Left ventricle myocardium inferior (tissue), 1 donor: ENCODE measurements around the gene RAMP3. TPM values are rescaled to one million over a fixed set of nuclear protein-coding genes. Genes with fewer than 3 reads are reported as not detected.

Experiments
- DNase-seq: peaks from one replicate; pipeline ENCODE4 v3.0.0-alpha.2; 2020
- H3K27ac ChIP-seq: fragments of 200-600 bp; replicated peaks from 2 replicates; pipeline ENCODE4 v1.8.0; 2021
- H3K27me3 ChIP-seq: fragments of 200-600 bp; 2 replicates; pipeline ENCODE4 v1.8.0; 2021; ENCODE audit warnings: low read depth
- H3K36me3 ChIP-seq: fragments of 200-600 bp; 2 replicates; pipeline ENCODE4 v1.8.0; 2021
- H3K4me1 ChIP-seq: fragments of 200-600 bp; 2 replicates; pipeline ENCODE4 v1.8.0; 2021
- H3K4me3 ChIP-seq: fragments of 200-600 bp; 2 replicates; pipeline ENCODE4 v1.8.0; 2021; ENCODE audit warnings: mild to moderate bottlenecking, moderate library complexity
- H3K9me3 ChIP-seq: fragments of 200-600 bp; replicated peaks from 2 replicates; pipeline ENCODE4 v1.8.0; 2021
- intact Hi-C: fragments of 100-400 bp; cut with micrococcal nuclease; formaldehyde crosslinking; loops from one replicate; pipeline ENCODE4 v1.11.0; 2022
- total RNA-seq: library from RNA; stranded (reverse); fragmentation: NEBNext Ultra II Directional; extraction: Animal tissue kit (Norgen Biotek cat#: 25700); gene quantifications from one replicate; pipeline ENCODE4 v1.2.1, GENCODE V29; 2021
- TF ChIP-seq, protein P1 (sequence below): fragments of 200-600 bp; IDR thresholded peaks from 2 replicates; pipeline ENCODE4 v1.8.0; 2021; ENCODE audit warnings: antibody characterized with exemption, mild to moderate bottlenecking, borderline replicate concordance
- donor health status: DM: no; HTN: yes; CAD: no; lungs with severe emphysema.

The RAMP3 gene
- total RNA-seq, 1 donor from 2014 or later = 30.7 TPM

DNA sequence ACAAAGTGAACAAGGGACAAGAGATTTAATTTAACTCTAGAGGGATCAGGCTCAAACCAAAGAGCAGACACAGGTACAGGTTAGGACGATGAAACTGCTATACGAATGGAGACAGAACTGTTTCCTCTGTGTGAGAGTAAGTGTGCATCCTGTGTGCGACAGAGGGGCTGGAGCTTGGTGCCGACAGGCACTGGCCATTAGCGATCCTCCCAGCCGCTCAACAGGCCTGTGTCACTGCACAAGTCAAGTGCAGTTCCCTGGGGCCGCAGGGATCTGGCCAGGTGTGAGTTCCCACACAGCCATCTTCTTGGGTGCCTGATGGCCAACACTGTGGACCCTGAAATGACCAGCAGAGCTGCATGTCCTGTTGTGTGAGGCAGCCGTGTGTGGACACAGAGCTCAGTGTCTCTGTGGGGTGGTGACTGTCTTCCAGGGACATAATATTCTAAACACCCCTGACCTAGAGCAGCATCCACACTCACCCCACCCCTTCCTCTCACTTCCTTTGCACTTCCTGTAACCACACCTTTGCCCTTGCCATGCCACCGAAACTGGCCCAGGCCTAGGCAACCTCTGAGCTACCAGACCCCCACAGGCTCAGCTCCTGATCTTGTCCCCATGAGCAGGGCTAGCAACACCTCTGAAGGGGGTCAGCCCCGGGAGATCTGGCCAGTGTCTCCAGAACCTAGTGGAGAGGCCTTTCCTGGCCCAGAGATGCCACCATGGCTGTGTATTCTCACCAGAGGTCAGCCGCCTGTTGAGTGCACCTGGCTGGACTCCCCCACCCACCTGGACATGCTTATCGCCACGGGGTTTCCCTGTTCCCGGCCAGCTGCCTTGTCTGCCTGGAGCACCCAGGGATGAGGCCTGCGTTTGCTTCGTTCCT, 34.4 kb upstream of the RAMP3 start:
- TF ChIP-seq, protein P1, sequence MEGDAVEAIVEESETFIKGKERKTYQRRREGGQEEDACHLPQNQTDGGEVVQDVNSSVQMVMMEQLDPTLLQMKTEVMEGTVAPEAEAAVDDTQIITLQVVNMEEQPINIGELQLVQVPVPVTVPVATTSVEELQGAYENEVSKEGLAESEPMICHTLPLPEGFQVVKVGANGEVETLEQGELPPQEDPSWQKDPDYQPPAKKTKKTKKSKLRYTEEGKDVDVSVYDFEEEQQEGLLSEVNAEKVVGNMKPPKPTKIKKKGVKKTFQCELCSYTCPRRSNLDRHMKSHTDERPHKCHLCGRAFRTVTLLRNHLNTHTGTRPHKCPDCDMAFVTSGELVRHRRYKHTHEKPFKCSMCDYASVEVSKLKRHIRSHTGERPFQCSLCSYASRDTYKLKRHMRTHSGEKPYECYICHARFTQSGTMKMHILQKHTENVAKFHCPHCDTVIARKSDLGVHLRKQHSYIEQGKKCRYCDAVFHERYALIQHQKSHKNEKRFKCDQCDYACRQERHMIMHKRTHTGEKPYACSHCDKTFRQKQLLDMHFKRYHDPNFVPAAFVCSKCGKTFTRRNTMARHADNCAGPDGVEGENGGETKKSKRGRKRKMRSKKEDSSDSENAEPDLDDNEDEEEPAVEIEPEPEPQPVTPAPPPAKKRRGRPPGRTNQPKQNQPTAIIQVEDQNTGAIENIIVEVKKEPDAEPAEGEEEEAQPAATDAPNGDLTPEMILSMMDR = no peak
- Histone ChIP-seq H3K4me3 (no peak overlapping the region), H3K4me1 (no peaks in the 10 kb centered on the region), H3K9me3 (peaks cover 3% of the 10 kb centered on the region), H3K27me3 (no peaks in the 10 kb centered on the region), H3K36me3 (no peaks in the 10 kb centered on the region), H3K27ac (no peak overlapping the region)
- intact Hi-C loops = no loop called here
- DNase-seq = no peak

- no peaks in the 10 kb centered on the region for H3K27me3 ChIP-seq
- H3K36me3 ChIP-seq = no peaks in the 10 kb centered on the region
- intact Hi-C loops = no loop called here
- H3K4me1 ChIP-seq = no peaks in the 10 kb centered on the region
- no peak overlapping the region for H3K4me3 ChIP-seq
- H3K27ac ChIP-seq = no peak overlapping the region
- TF ChIP-seq, protein P1 = no peak
- no peak for DNase-seq
- H3K9me3 ChIP-seq = peaks cover 3% of the 10 kb centered on the region
Observed at GRCh38 chr7:45123913-45124710, 33.5 kb upstream of the RAMP3 start.

- no peak overlapping the region for H3K27ac ChIP-seq
- intact Hi-C loops = no loop called here
- H3K36me3 ChIP-seq = no peaks in the 10 kb centered on the region
- H3K4me3 ChIP-seq = no peak overlapping the region
- DNase-seq = no peak
- H3K27me3 ChIP-seq = no peaks in the 10 kb centered on the region
- no peaks in the 10 kb centered on the region for H3K4me1 ChIP-seq
- TF ChIP-seq, protein P1 = no peak
- peaks cover 3% of the 10 kb centered on the region for H3K9me3 ChIP-seq
Observed at GRCh38 chr7:45125193-45125904, 32.2 kb upstream of the RAMP3 start.

DNA sequence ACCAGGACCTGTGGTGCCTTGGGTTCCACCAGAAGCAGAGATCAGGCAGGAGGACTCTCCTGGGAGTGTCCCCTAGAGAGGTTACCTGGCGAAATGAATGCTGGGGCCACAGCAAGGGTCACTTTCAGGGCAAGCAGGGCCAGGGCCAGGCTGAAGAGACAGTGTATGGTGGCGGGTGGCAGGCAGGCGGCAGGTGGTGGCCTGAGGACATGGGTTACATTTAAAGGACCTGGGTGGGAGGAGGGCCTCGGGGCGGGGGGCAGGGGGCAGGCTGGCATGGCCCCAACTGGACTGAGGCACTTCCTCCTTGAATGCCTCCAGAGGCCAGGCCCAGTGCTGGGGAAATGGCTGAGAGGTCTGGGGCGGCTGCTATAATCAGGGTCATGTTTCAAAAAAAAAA, 31.4 kb upstream of the RAMP3 start:
- H3K4me3 ChIP-seq = no peak overlapping the region
- DNase-seq = no peak
- H3K4me1 ChIP-seq = no peaks in the 10 kb centered on the region
- no peak overlapping the region for H3K27ac ChIP-seq
- TF ChIP-seq, protein P1 = no peak
- no peaks in the 10 kb centered on the region for H3K27me3 ChIP-seq
- peaks cover 2% of the 10 kb centered on the region for H3K9me3 ChIP-seq
- intact Hi-C loops = no loop called here
- H3K36me3 ChIP-seq = no peaks in the 10 kb centered on the region

DNA sequence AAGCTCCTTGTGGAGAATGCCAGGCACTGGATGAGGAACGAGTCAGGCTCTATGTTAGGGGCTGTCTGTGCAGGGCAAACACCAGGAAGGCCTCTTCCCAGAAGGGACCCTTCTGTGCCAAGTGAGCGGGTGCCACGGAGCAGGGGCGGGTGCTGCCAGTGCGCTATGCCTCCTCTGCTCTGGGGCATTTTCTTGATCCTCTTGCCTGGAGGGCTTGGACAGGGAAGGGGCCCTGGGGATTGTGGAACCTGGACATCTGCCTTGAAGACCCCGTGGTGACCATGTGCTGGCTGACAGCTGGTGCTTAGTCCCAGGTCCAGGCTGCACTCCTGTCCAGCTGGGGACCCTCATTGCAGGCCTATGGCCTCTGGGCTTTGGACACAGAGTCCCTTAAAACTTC, 30.7 kb upstream of the RAMP3 start:
- H3K4me3 ChIP-seq = no peak overlapping the region
- TF ChIP-seq, protein P1 = no peak
- intact Hi-C loops = no loop called here
- no peaks in the 10 kb centered on the region for H3K9me3 ChIP-seq
- H3K27me3 ChIP-seq = peaks cover 4% of the 10 kb centered on the region
- H3K27ac ChIP-seq = no peak overlapping the region
- H3K36me3 ChIP-seq = no peaks in the 10 kb centered on the region
- DNase-seq = no peak
- no peaks in the 10 kb centered on the region for H3K4me1 ChIP-seq
